Measurements from ENCODE around the gene HS3ST4. TPM values are rescaled to one million over a fixed set of nuclear protein-coding genes. Genes with fewer than 3 reads are reported as not detected.
"Not testable (repeated sequence)": the region's sequence is repeated elsewhere in the genome, so short reads cannot be mapped to it uniquely, and the experiment has no call there.

The HS3ST4 gene
- total RNA-seq, 2 experiments from 2014 or later: not detected

DNA sequence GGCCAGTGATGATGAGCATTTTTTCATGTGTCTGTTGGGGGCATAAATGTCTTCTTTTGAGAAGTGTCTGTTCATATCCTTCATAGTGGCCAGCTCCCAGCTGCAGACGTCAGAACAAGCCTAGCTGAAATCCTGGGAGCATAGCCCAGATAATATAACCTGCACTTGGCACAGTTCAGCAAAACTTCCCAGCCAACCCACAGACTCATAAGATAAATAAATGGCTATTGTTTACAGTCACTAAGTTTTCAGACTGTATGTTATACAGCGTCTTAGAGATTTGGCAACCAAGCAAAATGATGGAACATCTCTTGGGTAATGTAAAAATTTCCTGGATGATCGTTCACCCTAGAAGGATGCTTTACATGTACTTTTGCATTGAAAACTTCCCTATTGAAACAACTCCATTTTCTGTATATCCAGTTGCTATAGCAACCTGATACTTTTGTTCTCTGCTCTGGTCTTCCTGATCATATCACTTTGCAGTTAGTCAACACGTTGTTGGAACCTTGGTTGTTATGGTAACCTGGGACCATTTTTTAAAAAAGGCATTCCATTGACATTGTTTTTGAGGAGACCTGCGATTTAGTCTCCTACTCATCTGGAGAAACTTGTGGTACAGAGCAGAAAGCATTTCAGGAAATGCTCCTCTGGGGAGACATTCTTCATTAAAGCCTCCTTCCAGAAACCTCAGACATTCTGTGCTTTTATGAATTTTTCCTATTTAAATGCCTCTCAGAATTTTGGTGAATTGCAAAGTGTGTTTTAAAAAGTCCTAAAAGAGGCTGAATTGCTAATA lies 378.7 kb downstream of the HS3ST4 start:
- intact Hi-C loops (cut with micrococcal nuclease): no loop called here
- ATAC-seq (no peak), DNase-seq (no peak)
- H3K36me3 Mint-ChIP-seq (ENCODE audit: low read depth): no peaks in the 10 kb centered on the region
- POLR2A ChIA-PET: no interaction called here
- no peak overlapping the region for H3K27ac Mint-ChIP-seq
- CTCF ChIA-PET: no interaction called here
- no peaks in the 10 kb centered on the region for H3K4me1 Mint-ChIP-seq (ENCODE audit: low read depth)
- H3K27me3 Mint-ChIP-seq: peaks cover 5% of the 10 kb centered on the region
- TF ChIP-seq, protein P1, sequence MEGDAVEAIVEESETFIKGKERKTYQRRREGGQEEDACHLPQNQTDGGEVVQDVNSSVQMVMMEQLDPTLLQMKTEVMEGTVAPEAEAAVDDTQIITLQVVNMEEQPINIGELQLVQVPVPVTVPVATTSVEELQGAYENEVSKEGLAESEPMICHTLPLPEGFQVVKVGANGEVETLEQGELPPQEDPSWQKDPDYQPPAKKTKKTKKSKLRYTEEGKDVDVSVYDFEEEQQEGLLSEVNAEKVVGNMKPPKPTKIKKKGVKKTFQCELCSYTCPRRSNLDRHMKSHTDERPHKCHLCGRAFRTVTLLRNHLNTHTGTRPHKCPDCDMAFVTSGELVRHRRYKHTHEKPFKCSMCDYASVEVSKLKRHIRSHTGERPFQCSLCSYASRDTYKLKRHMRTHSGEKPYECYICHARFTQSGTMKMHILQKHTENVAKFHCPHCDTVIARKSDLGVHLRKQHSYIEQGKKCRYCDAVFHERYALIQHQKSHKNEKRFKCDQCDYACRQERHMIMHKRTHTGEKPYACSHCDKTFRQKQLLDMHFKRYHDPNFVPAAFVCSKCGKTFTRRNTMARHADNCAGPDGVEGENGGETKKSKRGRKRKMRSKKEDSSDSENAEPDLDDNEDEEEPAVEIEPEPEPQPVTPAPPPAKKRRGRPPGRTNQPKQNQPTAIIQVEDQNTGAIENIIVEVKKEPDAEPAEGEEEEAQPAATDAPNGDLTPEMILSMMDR (IDR thresholded peaks at IDR 0.05): no peak
- no peak overlapping the region for H3K4me3 Mint-ChIP-seq
- H3K9me3 Mint-ChIP-seq: no peaks in the 10 kb centered on the region

DNA sequence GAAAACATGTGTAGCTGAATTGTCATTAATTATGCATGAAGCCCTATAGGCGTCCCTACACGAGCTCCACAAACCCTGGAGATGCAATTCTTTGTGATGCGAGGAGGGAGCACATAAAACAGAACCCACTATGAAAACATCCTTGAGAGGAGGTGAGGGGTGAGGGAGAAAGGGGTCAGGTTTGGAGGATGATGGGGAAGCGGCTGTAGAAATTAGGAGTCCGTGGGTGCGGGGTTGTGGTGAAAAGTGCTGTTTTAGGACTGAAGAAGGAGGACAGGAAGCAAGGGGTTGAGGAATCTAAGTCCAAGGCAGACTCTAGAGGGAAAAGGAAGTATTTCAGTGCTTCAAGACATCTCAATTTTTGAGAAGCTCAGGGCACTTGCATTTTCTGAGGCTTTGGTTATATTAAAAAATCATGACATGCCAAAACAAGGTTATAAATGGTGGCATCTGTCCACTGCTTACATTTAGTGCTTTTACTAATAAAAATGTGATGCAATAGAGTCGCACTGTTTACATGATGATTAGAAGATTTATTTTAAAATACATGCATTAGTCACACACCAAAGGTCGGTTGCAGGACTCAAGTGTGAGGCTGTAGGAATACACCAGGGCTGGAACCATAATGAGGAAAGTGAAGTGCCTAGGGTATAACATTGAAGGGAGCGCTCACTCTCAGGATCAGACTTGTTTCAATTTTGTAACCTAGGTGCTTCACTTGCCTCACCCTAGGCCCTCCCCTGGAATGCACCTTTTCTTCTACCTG lies 379.5 kb downstream of the HS3ST4 start:
- ChIA-PET POLR2A (no interaction called here), CTCF (no interaction called here)
- intact Hi-C loops (cut with micrococcal nuclease): no loop called here
- TF ChIP-seq, protein P1 (IDR thresholded peaks at IDR 0.05): no peak
- ATAC-seq (no peak), DNase-seq (no peak)
- Mint-ChIP-seq H3K27me3 (peaks cover 8% of the 10 kb centered on the region), H3K4me1 (ENCODE audit: low read depth) (no peaks in the 10 kb centered on the region), H3K36me3 (ENCODE audit: low read depth) (no peaks in the 10 kb centered on the region), H3K9me3 (no peaks in the 10 kb centered on the region), H3K4me3 (no peak overlapping the region), H3K27ac (no peak overlapping the region)

DNA sequence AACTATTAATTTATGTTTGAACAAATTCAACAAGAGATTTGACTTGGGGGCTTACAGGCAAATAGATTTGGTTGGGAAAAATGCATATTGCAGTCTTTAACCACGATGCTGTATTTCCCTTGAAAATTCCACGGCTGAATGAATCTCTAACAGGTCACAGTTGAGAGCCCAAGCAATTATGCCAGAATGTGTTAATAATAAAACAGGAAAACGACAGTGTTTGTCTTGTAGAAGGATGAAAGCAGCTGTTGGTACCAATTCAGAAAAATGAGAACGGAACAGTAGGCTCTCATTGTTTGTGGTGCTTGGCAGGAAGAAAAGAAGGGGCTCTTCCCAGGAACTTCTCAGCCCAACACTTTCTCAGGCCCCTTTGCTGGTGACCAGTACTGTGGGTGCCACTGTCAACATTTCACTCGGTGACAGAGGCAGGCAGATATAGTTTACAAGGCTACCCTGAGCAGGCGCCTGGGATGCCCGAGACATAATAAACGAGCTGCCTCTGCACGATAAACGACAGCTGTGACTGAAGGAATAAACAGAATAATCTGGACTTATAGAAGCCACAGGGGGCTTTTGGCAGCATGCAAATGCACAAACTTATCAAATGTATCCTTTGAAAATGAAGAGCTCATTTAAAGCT lies 387.1 kb downstream of the HS3ST4 start:
- CTCF ChIA-PET: no interaction called here
- Mint-ChIP-seq H3K9me3 (no peaks in the 10 kb centered on the region), H3K36me3 (ENCODE audit: low read depth) (no peaks in the 10 kb centered on the region), H3K4me1 (ENCODE audit: low read depth) (no peaks in the 10 kb centered on the region), H3K27ac (no peak overlapping the region), H3K27me3 (peaks cover 16% of the 10 kb centered on the region), H3K4me3 (no peak overlapping the region)
- DNase-seq (no peak), ATAC-seq (no peak)
- POLR2A ChIA-PET: interaction anchor here (0.6 kb wide), 1 partner anchor 143 kb away, joined by 3 read pairs; no protein-coding TSS in a partner anchor
- TF ChIP-seq, protein P1 (IDR thresholded peaks at IDR 0.05): no peak
- intact Hi-C loops (cut with micrococcal nuclease): no loop called here

DNA sequence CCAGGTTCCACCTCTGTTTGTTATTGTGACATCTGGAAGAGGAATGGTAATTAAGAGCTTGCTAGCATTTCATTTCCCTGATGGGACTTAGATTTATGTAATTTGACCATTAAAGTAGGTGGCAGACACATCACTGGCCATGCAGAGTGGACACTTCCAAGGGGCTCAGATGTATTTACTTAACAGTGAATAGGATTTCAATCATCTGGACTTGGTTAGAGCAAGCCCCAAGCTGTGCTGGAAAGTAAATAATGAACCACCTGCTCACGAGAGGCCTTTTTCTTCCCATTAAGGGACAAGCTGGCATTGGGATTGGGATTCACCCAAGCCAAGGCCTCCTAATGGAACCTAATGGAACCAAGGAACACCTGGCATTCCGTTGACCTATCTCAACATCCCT lies 395.3 kb downstream of the HS3ST4 start:
- H3K4me1 Mint-ChIP-seq (ENCODE audit: low read depth): no peaks in the 10 kb centered on the region
- no peak for DNase-seq
- CTCF ChIA-PET: no interaction called here
- ATAC-seq: no peak
- H3K27ac Mint-ChIP-seq: no peak overlapping the region
- POLR2A ChIA-PET: no interaction called here
- TF ChIP-seq, protein P1 (IDR thresholded peaks at IDR 0.05): no peak
- intact Hi-C loops (cut with micrococcal nuclease): no loop called here
- no peak overlapping the region for H3K4me3 Mint-ChIP-seq
- no peaks in the 10 kb centered on the region for H3K9me3 Mint-ChIP-seq
- H3K36me3 Mint-ChIP-seq (ENCODE audit: low read depth): no peaks in the 10 kb centered on the region
- H3K27me3 Mint-ChIP-seq: peaks cover 4% of the 10 kb centered on the region

DNA sequence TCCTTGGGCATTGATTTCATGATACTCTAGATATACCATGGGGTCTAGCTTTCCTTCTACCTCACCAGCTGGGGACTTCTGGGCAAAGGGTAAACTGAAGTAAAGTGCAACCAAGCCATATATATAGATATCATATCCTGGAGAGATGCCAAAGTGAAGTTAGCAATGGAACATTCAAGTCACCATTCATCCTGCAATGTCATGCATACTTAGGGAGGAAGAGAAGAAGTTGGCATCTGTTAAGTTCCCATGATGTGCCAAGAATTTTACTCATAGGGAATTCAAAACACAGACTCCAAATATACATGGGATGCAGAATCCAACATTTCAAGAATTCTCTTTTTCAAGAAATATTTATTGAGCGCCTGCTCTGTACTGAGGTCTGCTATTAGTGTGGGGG lies 399.8 kb downstream of the HS3ST4 start:
- intact Hi-C loops (cut with micrococcal nuclease): no loop called here
- Mint-ChIP-seq H3K4me3 (no peak overlapping the region), H3K36me3 (ENCODE audit: low read depth) (no peaks in the 10 kb centered on the region), H3K27ac (no peak overlapping the region), H3K9me3 (peaks cover 1% of the 10 kb centered on the region), H3K4me1 (ENCODE audit: low read depth) (no peaks in the 10 kb centered on the region), H3K27me3 (peaks cover 4% of the 10 kb centered on the region)
- ChIA-PET CTCF (no interaction called here), POLR2A (no interaction called here)
- ATAC-seq: no peak
- DNase-seq: no peak
- TF ChIP-seq, protein P1 (IDR thresholded peaks at IDR 0.05): no peak

DNA sequence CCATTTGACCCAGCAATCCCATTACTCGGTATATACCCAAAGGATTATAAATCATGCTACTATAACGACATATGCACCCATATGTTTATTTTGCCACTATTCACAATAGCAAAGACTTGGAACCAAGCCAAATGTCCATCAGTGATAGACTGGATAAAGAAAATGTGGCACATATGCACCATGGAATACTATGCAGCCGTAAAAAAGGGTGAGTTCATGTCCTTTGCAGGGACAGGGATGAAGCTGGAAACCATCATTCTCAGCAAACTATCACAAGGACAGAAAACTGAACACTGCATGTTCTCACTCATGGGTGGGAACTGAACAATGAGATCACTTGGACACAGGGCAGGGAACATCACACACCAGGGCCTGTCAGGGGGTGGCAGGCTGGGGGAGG lies 406.4 kb downstream of the HS3ST4 start:
- H3K9me3 Mint-ChIP-seq; H3K27ac Mint-ChIP-seq; H3K4me1 Mint-ChIP-seq (ENCODE audit: low read depth); intact Hi-C loops (cut with micrococcal nuclease); ATAC-seq; POLR2A ChIA-PET; H3K4me3 Mint-ChIP-seq; DNase-seq; CTCF ChIA-PET; H3K27me3 Mint-ChIP-seq; H3K36me3 Mint-ChIP-seq (ENCODE audit: low read depth): not testable (repeated sequence)

All from activated CD8-positive, alpha-beta T cell treated with anti-CD3 and anti-CD28 coated beads for 36 hours (primary cell).